Neutrophil (primary cell): ENCODE results near the gene ITIH3.
A peak's percentile ranks its signal among the peaks of the same experiment; 100 is the strongest.

Source experiments
- H3K27ac ChIP-seq: fragments of 200-600 bp; sonication (generic); 2 replicates; pipeline ENCODE4 v1.5.1; 2016; ENCODE audit warnings: mild to moderate bottlenecking, moderate library complexity
- H3K27me3 ChIP-seq: fragments of 200-600 bp; sonication (generic); 2 replicates; pipeline ENCODE4 v1.6.0; 2016; ENCODE audit warnings: mild to moderate bottlenecking
- H3K36me3 ChIP-seq: fragments of 200-600 bp; sonication (generic); 2 replicates; pipeline ENCODE4 v1.5.1; 2017
- H3K4me1 ChIP-seq, 2 experiments: fragments of 200-600 bp in 1 of 2; sonication (generic) in 1 of 2; 1 replicate in 1 of 2; 2 replicates in 1 of 2; pipeline versions ENCODE4 v1.5.1 to v1.6.1; 2013 to 2016; ENCODE audit warnings: low read depth in 1 of 2, low read length in 1 of 2, mild to moderate bottlenecking in 1 of 2, moderate library complexity in 1 of 2; ENCODE audit not compliant: control insufficient read depth in 1 of 2, insufficient read depth in 1 of 2
- H3K4me3 ChIP-seq, 2 experiments: fragments of 200-600 bp in 1 of 2; sonication (generic) in 1 of 2; 1 replicate in 1 of 2; 2 replicates in 1 of 2; pipeline ENCODE4 v1.5.1; 2013 to 2016; ENCODE audit warnings: low read depth in 1 of 2, low read length in 1 of 2, mild to moderate bottlenecking in 1 of 2, moderate library complexity in 1 of 2
- H3K9me3 ChIP-seq: fragments of 200-600 bp; sonication (generic); 2 replicates; pipeline ENCODE4 v1.5.1; 2016
- TF ChIP-seq, protein P1 (sequence below): fragments of 200-600 bp; sonication (generic); IDR thresholded peaks from 2 replicates; pipeline ENCODE4 v1.5.1; 2016; ENCODE audit warnings: antibody characterized with exemption

Gene ITIH3

DNA sequence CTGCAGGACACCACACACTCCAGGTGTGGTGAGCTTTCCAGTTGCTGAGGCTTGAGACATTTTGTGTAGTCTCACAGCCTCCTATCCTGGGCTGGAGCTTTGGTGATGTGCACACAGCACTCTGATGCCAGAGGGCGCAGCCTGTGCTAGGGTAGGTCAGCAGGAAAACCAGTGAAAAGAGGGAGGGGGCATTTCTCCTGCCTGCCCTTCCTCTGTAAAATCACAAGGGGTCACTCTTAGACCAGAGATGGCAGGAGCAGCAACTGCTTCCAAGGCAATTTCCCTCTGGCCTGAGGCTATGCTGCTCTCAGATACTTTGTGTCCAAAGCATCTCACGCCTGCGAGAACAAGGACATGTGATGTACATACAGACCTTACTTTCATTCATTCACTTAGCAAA is 56.8 kb downstream of the ITIH3 start:
- Histone ChIP-seq H3K27ac (no peak overlapping the region), H3K9me3 (no peaks in the 10 kb centered on the region), H3K4me1 (peaks cover 7% of the 10 kb centered on the region in 2 experiments), H3K4me3 (no peak overlapping the region), H3K36me3 (peaks cover 84% of the 10 kb centered on the region), H3K27me3 (no peaks in the 10 kb centered on the region)
- TF ChIP-seq, protein P1, sequence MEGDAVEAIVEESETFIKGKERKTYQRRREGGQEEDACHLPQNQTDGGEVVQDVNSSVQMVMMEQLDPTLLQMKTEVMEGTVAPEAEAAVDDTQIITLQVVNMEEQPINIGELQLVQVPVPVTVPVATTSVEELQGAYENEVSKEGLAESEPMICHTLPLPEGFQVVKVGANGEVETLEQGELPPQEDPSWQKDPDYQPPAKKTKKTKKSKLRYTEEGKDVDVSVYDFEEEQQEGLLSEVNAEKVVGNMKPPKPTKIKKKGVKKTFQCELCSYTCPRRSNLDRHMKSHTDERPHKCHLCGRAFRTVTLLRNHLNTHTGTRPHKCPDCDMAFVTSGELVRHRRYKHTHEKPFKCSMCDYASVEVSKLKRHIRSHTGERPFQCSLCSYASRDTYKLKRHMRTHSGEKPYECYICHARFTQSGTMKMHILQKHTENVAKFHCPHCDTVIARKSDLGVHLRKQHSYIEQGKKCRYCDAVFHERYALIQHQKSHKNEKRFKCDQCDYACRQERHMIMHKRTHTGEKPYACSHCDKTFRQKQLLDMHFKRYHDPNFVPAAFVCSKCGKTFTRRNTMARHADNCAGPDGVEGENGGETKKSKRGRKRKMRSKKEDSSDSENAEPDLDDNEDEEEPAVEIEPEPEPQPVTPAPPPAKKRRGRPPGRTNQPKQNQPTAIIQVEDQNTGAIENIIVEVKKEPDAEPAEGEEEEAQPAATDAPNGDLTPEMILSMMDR = peak; percentile 26

DNA sequence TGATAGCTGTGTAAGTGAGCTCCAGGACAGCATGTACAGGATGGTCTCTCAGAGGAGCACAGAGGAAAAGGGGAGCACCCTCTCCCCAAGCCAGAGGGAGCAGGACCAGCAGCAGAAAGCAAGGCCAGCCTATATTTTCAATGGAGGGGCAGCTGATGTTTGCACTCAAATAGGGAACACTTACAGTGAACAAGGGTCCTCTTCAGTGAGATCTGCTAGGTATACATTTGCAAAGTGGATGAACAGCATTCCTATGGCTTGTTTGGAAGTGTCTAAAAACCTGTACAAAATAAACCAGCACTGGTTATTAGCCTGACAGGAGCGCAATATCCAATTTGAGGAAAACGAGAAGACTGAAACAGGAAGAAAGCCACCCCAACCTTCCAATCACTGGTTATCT is 57.8 kb downstream of the ITIH3 start:
- TF ChIP-seq, protein P1 = no peak
- Histone ChIP-seq H3K27me3 (no peaks in the 10 kb centered on the region), H3K4me1 (no peaks in the 10 kb centered on the region), H3K27ac (no peak overlapping the region), H3K9me3 (no peaks in the 10 kb centered on the region), H3K36me3 (peaks cover 80% of the 10 kb centered on the region), H3K4me3 (no peak overlapping the region)

DNA sequence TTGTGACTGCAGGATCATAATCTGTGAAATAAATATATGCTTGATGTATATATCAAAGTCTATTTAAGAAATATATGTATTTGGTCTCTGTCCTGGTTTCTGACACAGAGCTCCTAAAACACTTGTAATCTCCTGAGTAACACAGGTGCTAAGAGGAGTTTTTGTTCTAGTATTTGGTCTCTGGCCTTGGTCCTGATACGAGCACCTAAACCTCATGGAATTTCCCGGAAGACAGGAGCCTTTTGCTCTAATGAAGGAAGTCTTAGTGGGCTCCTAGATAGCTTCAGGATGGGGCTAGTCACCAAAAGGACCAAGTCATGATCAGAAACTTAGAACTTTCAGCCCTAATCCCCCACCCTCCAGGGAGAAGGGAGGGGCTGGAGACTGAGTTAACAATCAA is 59.4 kb downstream of the ITIH3 start:
- no peaks in the 10 kb centered on the region for H3K4me1 ChIP-seq
- peaks cover 64% of the 10 kb centered on the region for H3K36me3 ChIP-seq
- TF ChIP-seq, protein P1 = no peak
- H3K27me3 ChIP-seq = no peaks in the 10 kb centered on the region
- no peak overlapping the region for H3K4me3 ChIP-seq
- no peaks in the 10 kb centered on the region for H3K9me3 ChIP-seq
- H3K27ac ChIP-seq = no peak overlapping the region

DNA sequence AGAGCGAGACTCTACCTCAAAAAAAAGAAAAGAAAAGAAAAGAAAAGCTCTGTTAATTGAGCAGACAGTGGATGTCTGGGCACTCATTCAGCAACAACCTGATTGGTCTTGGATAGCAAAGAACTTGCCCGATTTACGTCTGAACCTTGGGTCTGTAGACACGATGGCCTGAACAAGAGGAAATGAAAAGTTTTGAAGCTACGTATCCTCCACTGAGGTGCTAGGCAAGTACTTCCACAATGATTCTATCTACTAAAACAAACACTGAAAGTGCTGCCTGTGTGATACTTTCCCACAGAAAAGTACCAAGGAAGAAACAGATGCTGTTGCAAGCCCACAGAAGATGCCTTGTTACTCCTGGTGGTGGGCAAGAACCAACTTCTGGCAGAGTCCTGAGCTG is 62.1 kb downstream of the ITIH3 start:
- Histone ChIP-seq H3K27me3 (no peaks in the 10 kb centered on the region), H3K4me1 (no peaks in the 10 kb centered on the region), H3K27ac (no peak overlapping the region), H3K9me3 (no peaks in the 10 kb centered on the region), H3K4me3 (no peak overlapping the region), H3K36me3 (peaks cover 55% of the 10 kb centered on the region)
- TF ChIP-seq, protein P1 = no peak

DNA sequence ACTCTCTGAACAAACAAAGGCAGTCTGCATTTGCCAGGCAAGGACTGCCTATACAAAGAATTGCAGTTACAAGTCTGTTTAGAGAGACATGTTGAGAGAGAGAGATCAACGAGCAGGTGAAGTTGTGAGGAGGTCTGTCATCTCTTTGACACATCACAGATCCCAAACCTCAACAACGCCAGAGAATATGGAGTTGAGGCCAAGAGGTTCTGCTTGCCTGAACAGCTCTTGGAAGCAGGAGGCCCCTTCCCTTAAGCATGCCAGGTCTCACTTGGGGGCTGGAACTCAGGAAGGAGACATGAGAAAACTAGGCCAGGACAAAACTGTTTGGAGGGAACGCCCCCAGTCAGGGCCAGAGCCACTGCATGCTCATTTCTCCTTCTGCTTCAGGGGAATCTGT is 62.5 kb downstream of the ITIH3 start:
- Histone ChIP-seq H3K9me3 (no peaks in the 10 kb centered on the region), H3K27ac (no peak overlapping the region), H3K4me1 (no peaks in the 10 kb centered on the region), H3K36me3 (peaks cover 50% of the 10 kb centered on the region), H3K4me3 (no peak overlapping the region), H3K27me3 (no peaks in the 10 kb centered on the region)
- TF ChIP-seq, protein P1 = no peak

DNA sequence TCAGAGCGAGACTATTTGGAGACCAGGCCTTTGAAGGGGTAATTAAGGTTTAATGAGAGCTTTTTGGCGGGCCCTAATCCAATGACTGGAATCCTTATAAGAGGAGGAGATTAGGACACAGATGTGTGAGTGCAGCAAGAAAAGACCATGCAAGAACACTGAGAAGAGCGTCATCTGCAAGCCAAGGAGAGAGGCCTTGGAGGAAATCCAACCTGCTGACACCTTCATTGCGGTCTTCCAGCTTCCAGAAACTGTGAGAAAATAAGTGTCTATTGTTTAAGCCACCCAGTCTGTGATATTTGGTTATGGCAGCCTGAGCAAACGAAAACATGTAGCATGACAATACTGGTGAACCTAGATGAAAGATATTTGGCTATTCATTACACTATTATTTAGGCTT is 63.3 kb downstream of the ITIH3 start:
- H3K27me3 ChIP-seq = no peaks in the 10 kb centered on the region
- H3K4me1 ChIP-seq = no peaks in the 10 kb centered on the region

More for the DNA sequence above, 63.3 kb downstream of the ITIH3 start:
- Histone ChIP-seq H3K27ac (no peak overlapping the region), H3K4me3 (no peak overlapping the region), H3K36me3 (peaks cover 43% of the 10 kb centered on the region), H3K9me3 (no peaks in the 10 kb centered on the region)
- TF ChIP-seq, protein P1 = no peak
